Measurements from ENCODE around the gene ADAMTSL1.

DNA sequence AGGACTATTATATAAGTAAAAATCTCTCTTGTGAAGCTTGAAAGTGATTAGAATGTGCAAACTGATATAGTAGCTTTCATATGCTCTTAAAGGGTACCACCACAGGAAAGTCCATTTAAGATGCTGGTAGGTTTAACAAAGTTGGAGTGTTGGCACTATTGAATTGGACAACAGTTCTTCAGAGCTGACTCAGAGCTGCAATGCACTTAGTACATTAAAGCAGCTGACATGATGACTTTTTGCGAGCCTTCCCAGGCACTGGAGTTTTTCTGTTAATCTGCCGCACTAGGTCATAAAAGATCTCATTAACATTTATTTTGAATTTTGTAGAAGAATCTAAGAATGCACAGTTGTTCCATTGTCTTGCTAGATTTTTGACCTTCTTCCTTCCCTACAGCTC is 243.8 kb downstream of the ADAMTSL1 start:
- TF ChIP-seq POLR2A (IDR thresholded peaks at IDR 0.05) (no peak), CTCF (IDR thresholded peaks at IDR 0.05) (no peak)

Data from right lobe of liver (tissue), 4 donors.